ENCODE measurements around the gene EEF1G. TPM values are rescaled to one million over a fixed set of nuclear protein-coding genes. Genes with fewer than 3 reads are reported as not detected.

EEF1G gene
- total and polyA plus RNA-seq, 2 donors (not counting 1 experiment from before 2014, with no cell fraction given), result 1,582 to 1,867 TPM

DNA sequence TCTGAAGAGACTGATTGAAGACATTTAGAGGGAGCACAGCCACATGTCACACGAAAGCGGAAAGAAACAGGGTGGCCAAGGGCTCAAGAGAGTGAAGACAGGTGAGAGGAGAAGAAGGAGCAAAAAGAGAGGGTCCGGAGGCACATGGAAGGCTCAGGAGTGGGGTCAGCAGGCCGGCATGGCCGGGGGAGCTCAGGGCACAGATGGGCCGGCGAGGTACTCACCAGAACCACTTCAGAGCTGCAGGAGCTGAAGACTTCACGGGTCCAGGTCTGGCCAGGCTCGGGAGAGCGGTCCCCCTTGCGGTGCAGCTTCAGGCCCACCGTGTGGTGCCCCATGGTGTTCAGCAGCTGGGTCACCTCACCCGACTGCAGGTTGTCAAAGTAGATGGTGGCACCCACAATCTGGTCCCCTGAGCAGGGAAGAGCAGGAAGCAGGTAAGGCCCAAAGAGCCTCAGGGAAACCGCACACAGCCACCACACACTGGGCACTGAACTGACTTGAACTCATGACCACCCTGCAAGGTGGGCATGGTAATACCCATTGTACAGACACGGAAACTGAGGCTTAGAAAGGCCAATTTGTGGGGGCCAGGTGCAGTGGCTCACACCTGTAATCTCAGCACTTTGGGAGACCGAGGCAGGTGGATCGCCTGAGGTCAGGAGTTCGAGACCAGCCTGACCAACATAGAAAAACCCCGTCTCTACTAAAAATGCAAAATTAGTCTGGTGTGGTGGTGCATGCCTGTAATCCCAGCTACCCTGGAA lies 38.7 kb downstream of the EEF1G start:
- Mint-ChIP-seq H3K9me3 (ENCODE audit: insufficient read depth) (no peaks in the 10 kb centered on the region), H3K27ac (no peak overlapping the region), H3K4me3 (no peak overlapping the region), H3K27me3 (no peaks in the 10 kb centered on the region), H3K4me1 (peaks cover 27% of the 10 kb centered on the region)
- H3K4me3 ChIP-seq (ENCODE audit: control extremely low read depth in 1 of 5, extremely low read depth in 1 of 5, insufficient read depth in 1 of 5, low read depth in 2 of 5, low read length in 4 of 5), result no peak overlapping the region
- no peak overlapping the region for H3K4me2 ChIP-seq (replicated peaks; ENCODE audit: low read depth, low read length, poor library complexity, severe bottlenecking)
- H4K20me1 ChIP-seq (ENCODE audit: control insufficient read depth, insufficient read depth, low read length, poor library complexity, severe bottlenecking), result peaks cover 98% of the 10 kb centered on the region
- CTCF ChIA-PET, result interaction anchor here (10.9 to 11.1 kb wide), 2 partner anchors 21 to 110 kb away, joined by 207 to 376 read pairs; no protein-coding TSS in a partner anchor
- intact Hi-C loops (cut with micrococcal nuclease), result no loop called here
- H3K36me3 ChIP-seq (replicated peaks in 1 of 2; ENCODE audit: control extremely low read depth in 1 of 2, control insufficient read depth in 1 of 2, extremely low read depth in 1 of 2, insufficient read depth in 2 of 2, low read length in 1 of 2), result peaks cover 13 to 73% of the 10 kb centered on the region in 2 experiments
- H3K4me1 ChIP-seq (ENCODE audit: control insufficient read depth in 2 of 2, insufficient read depth in 2 of 2, low read length in 2 of 2), result peaks cover 19 to 22% of the 10 kb centered on the region in 2 donors
- H3K27ac ChIP-seq (ENCODE audit: low read length in 2 of 2), result no peak overlapping the region
- DNase-seq, result no peak
- POLR2A ChIA-PET, result no interaction called here
- WGBS (ENCODE audit: insufficient coverage), result 97% methylated on average over 15 of the region's 19 CpGs
- H2AFZ ChIP-seq (ENCODE audit: insufficient read depth, low read depth, low read length, poor library complexity, severe bottlenecking), result no peak overlapping the region
- H3K9me3 ChIP-seq (ENCODE audit: control extremely low read depth in 1 of 3, control insufficient read depth in 2 of 3, insufficient read depth in 1 of 3, low read length in 2 of 3), result no peaks in the 10 kb centered on the region
- H3K27me3 ChIP-seq (replicated peaks in 1 of 4; ENCODE audit: control extremely low read depth in 1 of 4, control insufficient read depth in 3 of 4, insufficient read depth in 4 of 4, low read length in 3 of 4), result no peaks in the 10 kb centered on the region
- no peak overlapping the region for H3K9ac ChIP-seq (ENCODE audit: low read length)
- no peak for TF ChIP-seq EZH2 (IDR thresholded peaks at IDR 0.05; ENCODE audit: borderline replicate concordance, insufficient read depth, low read depth, low read length, poor library complexity, severe bottlenecking)
- TF ChIP-seq, protein P1, sequence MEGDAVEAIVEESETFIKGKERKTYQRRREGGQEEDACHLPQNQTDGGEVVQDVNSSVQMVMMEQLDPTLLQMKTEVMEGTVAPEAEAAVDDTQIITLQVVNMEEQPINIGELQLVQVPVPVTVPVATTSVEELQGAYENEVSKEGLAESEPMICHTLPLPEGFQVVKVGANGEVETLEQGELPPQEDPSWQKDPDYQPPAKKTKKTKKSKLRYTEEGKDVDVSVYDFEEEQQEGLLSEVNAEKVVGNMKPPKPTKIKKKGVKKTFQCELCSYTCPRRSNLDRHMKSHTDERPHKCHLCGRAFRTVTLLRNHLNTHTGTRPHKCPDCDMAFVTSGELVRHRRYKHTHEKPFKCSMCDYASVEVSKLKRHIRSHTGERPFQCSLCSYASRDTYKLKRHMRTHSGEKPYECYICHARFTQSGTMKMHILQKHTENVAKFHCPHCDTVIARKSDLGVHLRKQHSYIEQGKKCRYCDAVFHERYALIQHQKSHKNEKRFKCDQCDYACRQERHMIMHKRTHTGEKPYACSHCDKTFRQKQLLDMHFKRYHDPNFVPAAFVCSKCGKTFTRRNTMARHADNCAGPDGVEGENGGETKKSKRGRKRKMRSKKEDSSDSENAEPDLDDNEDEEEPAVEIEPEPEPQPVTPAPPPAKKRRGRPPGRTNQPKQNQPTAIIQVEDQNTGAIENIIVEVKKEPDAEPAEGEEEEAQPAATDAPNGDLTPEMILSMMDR (IDR thresholded peaks at IDR 0.05), result no peak
- H3K79me2 ChIP-seq (ENCODE audit: control insufficient read depth, insufficient read depth, low read length), result peaks cover 76% of the 10 kb centered on the region
- no peak for ATAC-seq (ENCODE audit: low read depth)

DNA sequence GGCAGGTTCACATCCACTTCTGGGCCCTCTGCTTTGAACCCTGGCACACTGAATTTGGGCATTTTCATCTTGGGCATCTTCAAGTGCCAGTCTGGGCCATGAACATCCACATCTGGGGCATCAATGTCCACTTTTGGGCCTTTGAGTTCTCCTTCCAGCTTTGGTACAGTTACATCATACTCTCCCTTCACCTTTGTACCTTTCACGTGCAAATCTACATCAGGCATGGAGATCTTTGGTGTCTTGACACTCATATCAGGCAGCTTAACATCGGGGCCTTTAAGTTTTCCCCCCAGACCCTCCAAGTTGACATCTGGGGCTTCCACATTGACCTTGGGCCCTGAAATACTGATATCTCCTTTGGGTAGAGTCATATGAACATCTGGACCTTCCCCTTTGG lies 41.6 kb downstream of the EEF1G start:
- H3K27ac Mint-ChIP-seq, result no peak overlapping the region
- no peak overlapping the region for H3K4me3 ChIP-seq (ENCODE audit: control extremely low read depth in 1 of 5, extremely low read depth in 1 of 5, insufficient read depth in 1 of 5, low read depth in 2 of 5, low read length in 4 of 5)
- no peak for DNase-seq
- H3K4me1 ChIP-seq (ENCODE audit: control insufficient read depth in 2 of 2, insufficient read depth in 2 of 2, low read length in 2 of 2), result no peaks in the 10 kb centered on the region
- no peaks in the 10 kb centered on the region for H3K9me3 ChIP-seq (ENCODE audit: control extremely low read depth in 1 of 3, control insufficient read depth in 2 of 3, insufficient read depth in 1 of 3, low read length in 2 of 3)
- no peak overlapping the region for H3K9ac ChIP-seq (ENCODE audit: low read length)
- intact Hi-C loops (cut with micrococcal nuclease), result no loop called here
- H3K27me3 Mint-ChIP-seq, result no peaks in the 10 kb centered on the region
- TF ChIP-seq, protein P1 (IDR thresholded peaks at IDR 0.05), result no peak
- TF ChIP-seq EZH2 (IDR thresholded peaks at IDR 0.05; ENCODE audit: borderline replicate concordance, insufficient read depth, low read depth, low read length, poor library complexity, severe bottlenecking), result no peak
- H3K4me1 Mint-ChIP-seq, result peaks cover 9% of the 10 kb centered on the region
- H3K79me2 ChIP-seq (ENCODE audit: control insufficient read depth, insufficient read depth, low read length), result peaks cover 55% of the 10 kb centered on the region
- H3K27me3 ChIP-seq (replicated peaks in 1 of 4; ENCODE audit: control extremely low read depth in 1 of 4, control insufficient read depth in 3 of 4, insufficient read depth in 4 of 4, low read length in 3 of 4), result no peaks in the 10 kb centered on the region
- H2AFZ ChIP-seq (ENCODE audit: insufficient read depth, low read depth, low read length, poor library complexity, severe bottlenecking), result no peak overlapping the region
- POLR2A ChIA-PET, result no interaction called here
- peaks cover 18 to 90% of the 10 kb centered on the region in 2 experiments for H3K36me3 ChIP-seq (replicated peaks in 1 of 2; ENCODE audit: control extremely low read depth in 1 of 2, control insufficient read depth in 1 of 2, extremely low read depth in 1 of 2, insufficient read depth in 2 of 2, low read length in 1 of 2)
- H3K4me2 ChIP-seq (replicated peaks; ENCODE audit: low read depth, low read length, poor library complexity, severe bottlenecking), result no peak overlapping the region
- 100% methylated on average over 2 of the region's 2 CpGs for WGBS (ENCODE audit: insufficient coverage)
- H3K4me3 Mint-ChIP-seq, result no peak overlapping the region
- ATAC-seq (ENCODE audit: low read depth), result no peak
- no peak overlapping the region for H3K27ac ChIP-seq (ENCODE audit: low read length in 2 of 2)
- CTCF ChIA-PET, result no interaction called here
- peaks cover 96% of the 10 kb centered on the region for H4K20me1 ChIP-seq (ENCODE audit: control insufficient read depth, insufficient read depth, low read length, poor library complexity, severe bottlenecking)
- H3K9me3 Mint-ChIP-seq (ENCODE audit: insufficient read depth), result no peaks in the 10 kb centered on the region

Measured in B cell (primary cell).